B cell (primary cell): ENCODE measurements around the gene MAPK4. TPM values are rescaled to one million over a fixed set of nuclear protein-coding genes. Genes with fewer than 3 reads are reported as not detected.

ENCODE experiments used
- ATAC-seq: fragments of 200-7000 bp; cut with Tn5 transposase; one replicate; pipeline ENCODE4 v1.10.0; 2021; ENCODE audit warnings: low read depth, mild to moderate bottlenecking, moderate number of reproducible peaks, moderate library complexity
- CTCF ChIA-PET: fragments of 350-600 bp; sonication (Branson Sonifier 250); formaldehyde crosslinking; loops from one replicate; lab custom pipeline; 2021; ENCODE audit warnings: antibody characterized with exemption, inconsistent platforms; lab: Charles Lee
- POLR2A ChIA-PET: fragments of 350-600 bp; sonication (Branson Sonifier 250); formaldehyde crosslinking; loops from one replicate; lab custom pipeline; 2021; ENCODE audit warnings: antibody characterized with exemption; lab: Charles Lee
- DNase-seq: peaks from one replicate; pipeline ENCODE4 v3.0.0; 2013
- H2AFZ ChIP-seq: 2 replicates; pipeline ENCODE4 v1.6.1; 2012; ENCODE audit warnings: mild to moderate bottlenecking, low read depth, low read length; ENCODE audit not compliant: insufficient read depth, poor library complexity, severe bottlenecking
- H3K27ac ChIP-seq, 2 donors: 1 replicate in 1 of 2; 2 replicates in 1 of 2; pipeline ENCODE4 v1.5.1; 2012 to 2013; ENCODE audit warnings: low read length in 2 of 2, mild to moderate bottlenecking in 2 of 2, moderate library complexity in 1 of 2
- H3K27me3 ChIP-seq, 4 experiments: fragments of 200-600 bp in 1 of 4; sonication (generic) in 1 of 4; replicated peaks in 1 of 4; 1 replicate in 2 of 4; 2 replicates in 2 of 4; pipeline versions ENCODE4 v1.6.1 to v1.7.0; 2013 to 2016; ENCODE audit warnings: low read length in 3 of 4, mild to moderate bottlenecking in 2 of 4, mixed read lengths in 1 of 4, moderate library complexity in 1 of 4; ENCODE audit not compliant: insufficient read depth in 4 of 4, control insufficient read depth in 3 of 4; ENCODE audit errors: control extremely low read depth in 1 of 4
- H3K36me3 ChIP-seq, 2 experiments: replicated peaks in 1 of 2; 1 replicate in 1 of 2; 2 replicates in 1 of 2; pipeline versions ENCODE4 v1.6.1 to v1.7.1; 2013; ENCODE audit warnings: low read length in 1 of 2; ENCODE audit not compliant: insufficient read depth in 2 of 2, control insufficient read depth in 1 of 2; ENCODE audit errors: control extremely low read depth in 1 of 2, extremely low read depth in 1 of 2
- H3K4me1 ChIP-seq, 2 donors: fragments of 200-600 bp in 1 of 2; sonication (generic) in 1 of 2; 1 replicate in 1 of 2; 2 replicates in 1 of 2; pipeline versions ENCODE4 v1.5.1 to v1.6.1; 2013 to 2017; ENCODE audit warnings: low read length in 2 of 2; ENCODE audit not compliant: control insufficient read depth in 2 of 2, insufficient read depth in 2 of 2
- H3K4me2 ChIP-seq: replicated peaks from 2 replicates; pipeline ENCODE3; 2012; ENCODE audit warnings: mild to moderate bottlenecking, low read depth, low read length; ENCODE audit not compliant: poor library complexity, severe bottlenecking
- H3K4me3 ChIP-seq, 5 experiments: fragments of 200-600 bp in 1 of 5; sonication (generic) in 1 of 5; 1 replicate in 3 of 5; 2 replicates in 2 of 5; pipeline versions ENCODE4 v1.5.1 to v1.7.0; 2011 to 2016; ENCODE audit warnings: low read length in 4 of 5, mild to moderate bottlenecking in 4 of 5, low read depth in 2 of 5, control low read depth in 1 of 5, moderate library complexity in 1 of 5; ENCODE audit not compliant: insufficient read depth in 1 of 5; ENCODE audit errors: control extremely low read depth in 1 of 5, extremely low read depth in 1 of 5
- H3K79me2 ChIP-seq: fragments of 200-600 bp; sonication (generic); one replicate; pipeline ENCODE4 v1.6.0; 2016; ENCODE audit warnings: low read length; ENCODE audit not compliant: control insufficient read depth, insufficient read depth
- H3K9ac ChIP-seq: fragments of 200-600 bp; sonication (generic); 2 replicates; pipeline ENCODE4 v1.6.1; 2017; ENCODE audit warnings: mild to moderate bottlenecking, low read length, moderate library complexity
- H3K9me3 ChIP-seq, 3 donors: one replicate each; pipeline versions ENCODE4 v1.6.1 to v1.7.1; 2013; ENCODE audit warnings: low read length in 2 of 3; ENCODE audit not compliant: control insufficient read depth in 2 of 3, insufficient read depth in 1 of 3; ENCODE audit errors: control extremely low read depth in 1 of 3
- H4K20me1 ChIP-seq: 2 replicates; pipeline ENCODE4 v1.6.0; 2012; ENCODE audit warnings: mild to moderate bottlenecking, low read length; ENCODE audit not compliant: insufficient read depth, control insufficient read depth, poor library complexity, severe bottlenecking
- H3K27ac Mint-ChIP-seq: one replicate; pipeline ENCODE4 v1.8.0; 2021; ENCODE audit warnings: mixed read lengths
- H3K27me3 Mint-ChIP-seq: one replicate; pipeline ENCODE4 v1.8.0; 2021; ENCODE audit warnings: mixed read lengths
- H3K4me1 Mint-ChIP-seq: one replicate; pipeline ENCODE4 v1.8.0; 2021; ENCODE audit warnings: mixed read lengths
- H3K4me3 Mint-ChIP-seq: one replicate; pipeline ENCODE4 v1.8.0; 2021; ENCODE audit warnings: mixed read lengths
- H3K9me3 Mint-ChIP-seq: one replicate; pipeline ENCODE4 v1.8.0; 2022; ENCODE audit warnings: mixed read lengths; ENCODE audit not compliant: insufficient read depth
- EZH2 ChIP-seq: IDR thresholded peaks from 2 replicates; pipeline ENCODE4 v1.6.1; 2012; ENCODE audit warnings: borderline replicate concordance, low read depth, mild to moderate bottlenecking, moderate library complexity, low read length; ENCODE audit not compliant: insufficient read depth, poor library complexity, severe bottlenecking
- WGBS: methylation state at CpG from one replicate; pipeline ENCODE4 v1.1.5; 2013; ENCODE audit warnings: missing lambda C conversion rate; ENCODE audit not compliant: insufficient coverage; 5-methylcytosine and 5-hydroxymethylcytosine counted together
- intact Hi-C: fragments of 100-400 bp; cut with micrococcal nuclease; formaldehyde crosslinking; loops from one replicate; pipeline ENCODE4 v1.10.0; 2022
- polyA plus RNA-seq: library from polyadenylated mRNA; depleted of rRNA; stranded (reverse); fragments of >200 nt; gene quantifications from 2 replicates; pipeline ENCODE4 v1.2.3, GENCODE V29; 2012
- total RNA-seq, 2 donors: library from RNA; stranded (reverse); fragments of 120-200 nt in 1 of 2; gene quantifications; 1 replicate in 1 of 2; 2 replicates in 1 of 2; pipeline versions ENCODE4 v1.2.3 to v1.2.4, GENCODE V29; 2013 to 2022
- TF ChIP-seq, protein P1 (sequence below): fragments of 200-600 bp; IDR thresholded peaks from one replicate; pipeline ENCODE4 v1.8.0; 2022; ENCODE audit warnings: antibody characterized with exemption, mild to moderate bottlenecking

Gene MAPK4
- total and polyA plus RNA-seq, 2 donors (not counting 1 experiment from before 2014, with no cell fraction given) = not detected

DNA sequence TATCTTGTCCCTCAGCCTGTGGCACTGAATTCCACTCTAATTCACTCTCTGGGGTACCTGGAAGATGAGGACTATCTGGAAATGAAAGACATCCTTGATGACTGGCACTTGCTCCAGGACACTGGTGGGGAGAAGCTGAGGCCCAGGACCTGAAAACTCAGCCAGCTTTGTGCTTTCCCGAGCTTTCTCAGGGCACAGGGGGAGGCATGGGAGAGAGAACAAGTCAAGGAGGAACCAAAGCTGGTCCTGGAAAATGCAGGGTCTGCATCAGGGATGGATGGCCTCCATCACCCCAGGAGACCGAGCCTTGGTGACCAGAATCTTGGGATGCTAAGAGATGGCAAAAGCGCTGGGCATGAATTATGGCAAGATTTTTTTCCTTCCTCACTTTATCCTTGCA is 65.1 kb downstream of the MAPK4 start:
- ChIA-PET POLR2A (no interaction called here), CTCF (no interaction called here)
- no peak overlapping the region for H3K9ac ChIP-seq
- peaks cover 0 to 3% (median 0%) of the 10 kb centered on the region in 4 experiments for H3K27me3 ChIP-seq
- H3K4me1 ChIP-seq = no peaks in the 10 kb centered on the region
- intact Hi-C loops = no loop called here
- no peaks in the 10 kb centered on the region for H3K9me3 ChIP-seq
- TF ChIP-seq, protein P1, sequence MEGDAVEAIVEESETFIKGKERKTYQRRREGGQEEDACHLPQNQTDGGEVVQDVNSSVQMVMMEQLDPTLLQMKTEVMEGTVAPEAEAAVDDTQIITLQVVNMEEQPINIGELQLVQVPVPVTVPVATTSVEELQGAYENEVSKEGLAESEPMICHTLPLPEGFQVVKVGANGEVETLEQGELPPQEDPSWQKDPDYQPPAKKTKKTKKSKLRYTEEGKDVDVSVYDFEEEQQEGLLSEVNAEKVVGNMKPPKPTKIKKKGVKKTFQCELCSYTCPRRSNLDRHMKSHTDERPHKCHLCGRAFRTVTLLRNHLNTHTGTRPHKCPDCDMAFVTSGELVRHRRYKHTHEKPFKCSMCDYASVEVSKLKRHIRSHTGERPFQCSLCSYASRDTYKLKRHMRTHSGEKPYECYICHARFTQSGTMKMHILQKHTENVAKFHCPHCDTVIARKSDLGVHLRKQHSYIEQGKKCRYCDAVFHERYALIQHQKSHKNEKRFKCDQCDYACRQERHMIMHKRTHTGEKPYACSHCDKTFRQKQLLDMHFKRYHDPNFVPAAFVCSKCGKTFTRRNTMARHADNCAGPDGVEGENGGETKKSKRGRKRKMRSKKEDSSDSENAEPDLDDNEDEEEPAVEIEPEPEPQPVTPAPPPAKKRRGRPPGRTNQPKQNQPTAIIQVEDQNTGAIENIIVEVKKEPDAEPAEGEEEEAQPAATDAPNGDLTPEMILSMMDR = no peak
- no peak for TF ChIP-seq EZH2
- WGBS = 93% methylated on average over 3 of the region's 3 CpGs
- H3K27me3 Mint-ChIP-seq = peaks cover 19% of the 10 kb centered on the region
- no peak overlapping the region for H3K4me2 ChIP-seq
- no peak overlapping the region for H2AFZ ChIP-seq
- no peaks in the 10 kb centered on the region for H3K36me3 ChIP-seq
- H3K27ac Mint-ChIP-seq = no peak overlapping the region
- no peaks in the 10 kb centered on the region for H3K4me1 Mint-ChIP-seq
- no peak overlapping the region for H3K27ac ChIP-seq
- H3K79me2 ChIP-seq = no peaks in the 10 kb centered on the region
- no peak for ATAC-seq
- H3K4me3 ChIP-seq = no peak overlapping the region
- no peaks in the 10 kb centered on the region for H4K20me1 ChIP-seq
- no peak overlapping the region for H3K4me3 Mint-ChIP-seq
- DNase-seq = no peak
- H3K9me3 Mint-ChIP-seq = no peaks in the 10 kb centered on the region

DNA sequence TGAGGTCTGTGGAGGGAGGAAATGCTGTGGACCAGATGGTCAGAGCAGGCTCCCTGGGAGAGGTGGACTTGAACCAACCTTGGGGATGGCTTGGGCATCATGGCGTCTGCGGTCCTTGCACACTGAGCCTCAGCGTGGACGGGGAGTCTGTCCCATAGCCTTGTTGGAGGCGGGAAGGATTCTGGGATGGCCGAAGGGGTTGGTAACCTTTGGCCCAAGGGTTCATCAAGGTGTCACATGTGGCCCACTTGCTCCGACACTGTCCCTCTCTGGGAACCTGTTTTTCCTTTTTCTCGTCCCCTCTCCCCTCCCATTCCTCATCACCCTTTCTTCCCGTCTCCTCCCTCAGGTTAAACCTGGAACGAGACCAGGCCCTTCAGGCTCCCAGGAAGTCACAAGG is 66.4 kb downstream of the MAPK4 start:
- intact Hi-C loops = no loop called here
- H3K4me3 Mint-ChIP-seq = no peak overlapping the region
- no peaks in the 10 kb centered on the region for H3K9me3 Mint-ChIP-seq
- no peaks in the 10 kb centered on the region for H3K4me1 Mint-ChIP-seq
- Histone ChIP-seq H3K36me3 (no peaks in the 10 kb centered on the region), H3K4me2 (no peak overlapping the region), H3K9me3 (no peaks in the 10 kb centered on the region), H3K79me2 (no peaks in the 10 kb centered on the region), H4K20me1 (no peaks in the 10 kb centered on the region), H3K27me3 (peaks cover 0 to 3% (median 0%) of the 10 kb centered on the region in 4 experiments), H3K9ac (no peak overlapping the region), H3K4me3 (no peak overlapping the region), H2AFZ (no peak overlapping the region), H3K4me1 (no peaks in the 10 kb centered on the region), H3K27ac (no peak overlapping the region)
- DNase-seq (no peak), ATAC-seq (no peak)
- CTCF ChIA-PET = no interaction called here
- no peak overlapping the region for H3K27ac Mint-ChIP-seq
- H3K27me3 Mint-ChIP-seq = peaks cover 24% of the 10 kb centered on the region
- WGBS = 93% methylated on average over 10 of the region's 10 CpGs
- POLR2A ChIA-PET = no interaction called here
- TF ChIP-seq, protein P1 = no peak
- no peak for TF ChIP-seq EZH2
